ENCODE results near the gene YEATS4. TPM values are rescaled to one million over a fixed set of nuclear protein-coding genes. Genes with fewer than 3 reads are reported as not detected.

Gene YEATS4
- total RNA-seq, 3 donors from 2014 or later (not counting 1 experiment from before 2014, with no cell fraction given), result 18.2 to 23.9 (median 20.3) TPM

GRCh38 chr12:69337311-69338090 is 22.0 kb upstream of the YEATS4 start:
- no peaks in the 10 kb centered on the region for H3K36me3 Mint-ChIP-seq
- H3K4me3 Mint-ChIP-seq, result no peak overlapping the region
- no peaks in the 10 kb centered on the region for H3K27me3 ChIP-seq (ENCODE audit: control insufficient read depth, insufficient read depth, low read length)
- H3K9me3 ChIP-seq (ENCODE audit: control insufficient read depth, insufficient read depth, low read length), result no peaks in the 10 kb centered on the region
- H3K4me1 ChIP-seq (ENCODE audit: control insufficient read depth, insufficient read depth, low read length), result no peaks in the 10 kb centered on the region
- ATAC-seq (no peak), DNase-seq (no peak)
- H3K4me1 Mint-ChIP-seq, result no peaks in the 10 kb centered on the region
- H3K27me3 Mint-ChIP-seq (ENCODE audit: low read depth in 2 of 2), result peaks cover 0 to 5% of the 10 kb centered on the region in 2 donors
- H3K4me3 ChIP-seq (ENCODE audit: low read length), result no peak overlapping the region
- intact Hi-C loops (cut with micrococcal nuclease), result no loop called here
- WGBS (ENCODE audit: insufficient coverage), result no CpG with 5 or more reads among the region's 2 CpGs
- H3K27ac Mint-ChIP-seq, result no peak overlapping the region
- no peaks in the 10 kb centered on the region for H3K9me3 Mint-ChIP-seq
- no peaks in the 10 kb centered on the region for H3K36me3 ChIP-seq (ENCODE audit: control insufficient read depth, insufficient read depth, low read length)
- no peak overlapping the region for H3K27ac ChIP-seq (ENCODE audit: low read length)
- TF ChIP-seq CTCF (IDR thresholded peaks at IDR 0.05), result no peak

GRCh38 chr12:69338120-69338859 is 21.3 kb upstream of the YEATS4 start:
- no peaks in the 10 kb centered on the region for H3K36me3 Mint-ChIP-seq
- intact Hi-C loops (cut with micrococcal nuclease), result no loop called here
- peaks cover 0 to 5% of the 10 kb centered on the region in 2 donors for H3K27me3 Mint-ChIP-seq (ENCODE audit: low read depth in 2 of 2)
- ATAC-seq (no peak), DNase-seq (no peak)
- no peak for TF ChIP-seq CTCF (IDR thresholded peaks at IDR 0.05)
- H3K9me3 Mint-ChIP-seq, result no peaks in the 10 kb centered on the region
- no peak overlapping the region for H3K27ac Mint-ChIP-seq
- WGBS (ENCODE audit: insufficient coverage), result no CpG with 5 or more reads among the region's 3 CpGs
- Histone ChIP-seq H3K27ac (ENCODE audit: low read length) (peak overlapping the region; percentile 33), H3K9me3 (ENCODE audit: control insufficient read depth, insufficient read depth, low read length) (no peaks in the 10 kb centered on the region), H3K27me3 (ENCODE audit: control insufficient read depth, insufficient read depth, low read length) (no peaks in the 10 kb centered on the region), H3K4me1 (ENCODE audit: control insufficient read depth, insufficient read depth, low read length) (no peaks in the 10 kb centered on the region), H3K4me3 (ENCODE audit: low read length) (no peak overlapping the region), H3K36me3 (ENCODE audit: control insufficient read depth, insufficient read depth, low read length) (no peaks in the 10 kb centered on the region)
- no peaks in the 10 kb centered on the region for H3K4me1 Mint-ChIP-seq
- H3K4me3 Mint-ChIP-seq, result no peak overlapping the region

GRCh38 chr12:69338936-69339335 is 20.6 kb upstream of the YEATS4 start:
- Histone ChIP-seq H3K27ac (ENCODE audit: low read length) (no peak overlapping the region), H3K36me3 (ENCODE audit: control insufficient read depth, insufficient read depth, low read length) (no peaks in the 10 kb centered on the region), H3K4me1 (ENCODE audit: control insufficient read depth, insufficient read depth, low read length) (no peaks in the 10 kb centered on the region), H3K9me3 (ENCODE audit: control insufficient read depth, insufficient read depth, low read length) (no peaks in the 10 kb centered on the region), H3K27me3 (ENCODE audit: control insufficient read depth, insufficient read depth, low read length) (no peaks in the 10 kb centered on the region), H3K4me3 (ENCODE audit: low read length) (no peak overlapping the region)
- no peaks in the 10 kb centered on the region for H3K4me1 Mint-ChIP-seq
- H3K36me3 Mint-ChIP-seq, result no peaks in the 10 kb centered on the region
- no peak overlapping the region for H3K27ac Mint-ChIP-seq
- no peak for TF ChIP-seq CTCF (IDR thresholded peaks at IDR 0.05)
- intact Hi-C loops (cut with micrococcal nuclease), result no loop called here
- H3K4me3 Mint-ChIP-seq, result no peak overlapping the region
- ATAC-seq, result no peak
- no peaks in the 10 kb centered on the region for H3K9me3 Mint-ChIP-seq
- H3K27me3 Mint-ChIP-seq (ENCODE audit: low read depth in 2 of 2), result peaks cover 0 to 5% of the 10 kb centered on the region in 2 donors
- no peak for DNase-seq

Measured in natural killer cell (primary cell).